Upper lobe of left lung (tissue), 4 donors: ENCODE data around the gene LSM14B.

Source experiments
- EP300 ChIP-seq, 4 donors: sonication (generic); formaldehyde crosslinking; IDR thresholded peaks; one replicate each; pipeline ENCODE4 v1.5.1; 2017; ENCODE audit warnings: antibody characterized with exemption in 4 of 4, control low read depth in 2 of 4
- POLR2A ChIP-seq, 4 donors: fragments of 450-650 bp; IDR thresholded peaks; one replicate each; pipeline ENCODE4 v1.5.1; 2016 to 2017; ENCODE audit warnings: antibody characterized with exemption in 4 of 4, mild to moderate bottlenecking in 2 of 4
- POLR2AphosphoS5 ChIP-seq, 2 donors: sonication (generic); formaldehyde crosslinking; IDR thresholded peaks; one replicate each; pipeline ENCODE4 v1.5.1; 2017; ENCODE audit warnings: antibody characterized with exemption in 2 of 2
- TF ChIP-seq, protein P1 (sequence below), 6 experiments: fragments of 450-650 bp in 4 of 6; fragments of 200-600 bp in 2 of 6; sonication (generic) in 2 of 6; IDR thresholded peaks; one replicate each; pipeline ENCODE4 v1.5.1; 2016 to 2019; ENCODE audit warnings: antibody characterized with exemption in 6 of 6

DNA sequence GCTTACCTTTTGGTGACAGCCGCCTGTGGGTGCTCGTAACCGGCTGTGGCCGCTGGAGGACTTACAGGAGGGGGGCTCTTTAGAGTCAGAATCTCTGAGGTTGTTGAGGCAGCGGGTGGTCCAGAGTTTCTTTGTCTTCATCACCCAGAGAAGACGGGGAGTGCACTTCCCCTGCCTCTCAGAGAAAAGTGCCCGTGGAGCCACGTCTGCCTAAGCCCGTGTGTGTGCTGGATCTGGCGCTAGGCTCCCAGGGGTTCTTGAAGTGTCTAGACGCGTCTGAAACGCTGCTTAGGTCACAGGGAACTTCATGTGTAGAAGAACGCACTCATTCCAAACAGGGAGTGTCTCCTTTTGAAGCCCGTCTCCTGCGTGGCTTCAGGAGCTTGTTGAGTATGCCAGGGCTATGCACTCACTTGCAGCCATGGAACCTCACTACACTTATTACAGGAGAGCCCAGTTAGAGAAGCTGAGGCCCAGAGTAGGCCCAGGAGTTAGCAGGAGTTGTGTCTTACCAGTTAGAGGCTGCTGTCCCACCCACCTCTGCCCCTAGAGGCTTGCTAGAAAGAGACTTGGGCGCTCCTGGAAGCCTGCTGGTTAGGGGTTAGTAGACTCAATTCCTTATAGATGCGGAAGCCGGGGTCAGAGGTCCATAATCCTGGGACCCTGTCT lies 1.3 kb downstream of the LSM14B start:
- TF ChIP-seq, protein P1, sequence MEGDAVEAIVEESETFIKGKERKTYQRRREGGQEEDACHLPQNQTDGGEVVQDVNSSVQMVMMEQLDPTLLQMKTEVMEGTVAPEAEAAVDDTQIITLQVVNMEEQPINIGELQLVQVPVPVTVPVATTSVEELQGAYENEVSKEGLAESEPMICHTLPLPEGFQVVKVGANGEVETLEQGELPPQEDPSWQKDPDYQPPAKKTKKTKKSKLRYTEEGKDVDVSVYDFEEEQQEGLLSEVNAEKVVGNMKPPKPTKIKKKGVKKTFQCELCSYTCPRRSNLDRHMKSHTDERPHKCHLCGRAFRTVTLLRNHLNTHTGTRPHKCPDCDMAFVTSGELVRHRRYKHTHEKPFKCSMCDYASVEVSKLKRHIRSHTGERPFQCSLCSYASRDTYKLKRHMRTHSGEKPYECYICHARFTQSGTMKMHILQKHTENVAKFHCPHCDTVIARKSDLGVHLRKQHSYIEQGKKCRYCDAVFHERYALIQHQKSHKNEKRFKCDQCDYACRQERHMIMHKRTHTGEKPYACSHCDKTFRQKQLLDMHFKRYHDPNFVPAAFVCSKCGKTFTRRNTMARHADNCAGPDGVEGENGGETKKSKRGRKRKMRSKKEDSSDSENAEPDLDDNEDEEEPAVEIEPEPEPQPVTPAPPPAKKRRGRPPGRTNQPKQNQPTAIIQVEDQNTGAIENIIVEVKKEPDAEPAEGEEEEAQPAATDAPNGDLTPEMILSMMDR (IDR thresholded peaks at IDR 0.05) = no peak
- TF ChIP-seq POLR2AphosphoS5 (IDR thresholded peaks at IDR 0.05) (no peak), POLR2A (IDR thresholded peaks at IDR 0.05) (no peak), EP300 (IDR thresholded peaks at IDR 0.05) (no peak)
